Trophoblast cell (in vitro differentiated cells and primary cell): ENCODE data around the gene ANKRD12.

ENCODE experiments used
- DNase-seq, 2 donors: peaks; one replicate each; pipeline ENCODE4 v3.0.0-alpha.2; 2016
- H2AFZ ChIP-seq: 2 replicates; pipeline ENCODE4 v1.6.1; 2013; ENCODE audit warnings: low read length, moderate library complexity, mild to moderate bottlenecking; ENCODE audit not compliant: insufficient read depth, poor library complexity
- H2AK5ac ChIP-seq: 2 replicates; pipeline ENCODE4 v1.6.1; 2013; ENCODE audit warnings: mild to moderate bottlenecking, low read length
- H2BK120ac ChIP-seq: 2 replicates; pipeline ENCODE4 v1.6.1; 2013; ENCODE audit warnings: low read length, mild to moderate bottlenecking, moderate library complexity; ENCODE audit not compliant: insufficient read depth, poor library complexity
- H2BK12ac ChIP-seq: 2 replicates; pipeline ENCODE4 v1.6.1; 2013; ENCODE audit warnings: mild to moderate bottlenecking, low read length, moderate library complexity
- H2BK5ac ChIP-seq: 2 replicates; pipeline ENCODE4 v1.6.1; 2013; ENCODE audit warnings: low read length, low read depth, moderate library complexity, mild to moderate bottlenecking; ENCODE audit not compliant: poor library complexity
- H3K14ac ChIP-seq: 2 replicates; pipeline ENCODE4 v1.6.1; 2013; ENCODE audit warnings: mild to moderate bottlenecking, low read length
- H3K18ac ChIP-seq: 2 replicates; pipeline ENCODE4 v1.6.1; 2013; ENCODE audit warnings: mild to moderate bottlenecking, low read length
- H3K23ac ChIP-seq: 2 replicates; pipeline ENCODE4 v1.6.1; 2013; ENCODE audit warnings: low read length
- H3K27ac ChIP-seq: 2 replicates; pipeline ENCODE4 v1.5.1; 2013; ENCODE audit warnings: low read depth, mild to moderate bottlenecking, inconsistent platforms, low read length, moderate library complexity
- H3K27me3 ChIP-seq: 2 replicates; pipeline ENCODE4 v1.6.1; 2013; ENCODE audit warnings: inconsistent platforms, mild to moderate bottlenecking, low read length, moderate library complexity; ENCODE audit not compliant: insufficient read depth
- H3K36me3 ChIP-seq, 2 experiments: 1 replicate in 1 of 2; 2 replicates in 1 of 2; pipeline ENCODE4 v1.6.1; 2013; ENCODE audit warnings: low read length in 2 of 2, mild to moderate bottlenecking in 2 of 2, moderate library complexity in 1 of 2; ENCODE audit not compliant: insufficient read depth in 2 of 2, control insufficient read depth in 1 of 2
- H3K4ac ChIP-seq: 2 replicates; pipeline ENCODE4 v1.6.1; 2013; ENCODE audit warnings: low read depth, mild to moderate bottlenecking, low read length, moderate library complexity
- H3K4me1 ChIP-seq, 2 experiments: 1 replicate in 1 of 2; 2 replicates in 1 of 2; pipeline ENCODE4 v1.6.1; 2013; ENCODE audit warnings: low read length in 2 of 2, mild to moderate bottlenecking in 2 of 2, moderate library complexity in 1 of 2; ENCODE audit not compliant: insufficient read depth in 2 of 2, control insufficient read depth in 1 of 2
- H3K4me2 ChIP-seq: 2 replicates; pipeline ENCODE4 v1.6.1; 2013; ENCODE audit warnings: inconsistent platforms, mild to moderate bottlenecking, low read length, moderate library complexity
- H3K4me3 ChIP-seq: 2 replicates; pipeline ENCODE4 v1.5.1; 2013; ENCODE audit warnings: mild to moderate bottlenecking, low read depth, low read length, inconsistent platforms
- H3K79me1 ChIP-seq: one replicate; pipeline ENCODE4 v1.6.1; 2013; ENCODE audit warnings: low read length
- H3K79me2 ChIP-seq: 2 replicates; pipeline ENCODE4 v1.6.1; 2013; ENCODE audit warnings: low read length, mild to moderate bottlenecking; ENCODE audit not compliant: control insufficient read depth, insufficient read depth, poor library complexity
- H3K9ac ChIP-seq: 2 replicates; pipeline ENCODE4 v1.6.1; 2013; ENCODE audit warnings: mild to moderate bottlenecking, low read length
- H3K9me3 ChIP-seq: 2 replicates; pipeline ENCODE4 v1.6.1; 2013; ENCODE audit warnings: low read depth, mild to moderate bottlenecking, control low read depth, inconsistent platforms, low read length; ENCODE audit not compliant: insufficient read depth
- H4K12ac ChIP-seq: 2 replicates; pipeline ENCODE4 v1.6.1; 2013; ENCODE audit warnings: low read depth, mild to moderate bottlenecking, low read length, moderate library complexity
- H4K8ac ChIP-seq: 2 replicates; pipeline ENCODE4 v1.6.1; 2013; ENCODE audit warnings: low read depth, mild to moderate bottlenecking, low read length, moderate library complexity
- H4K91ac ChIP-seq: one replicate; pipeline ENCODE4 v1.6.1; 2013; ENCODE audit warnings: low read depth, mild to moderate bottlenecking, low read length, moderate library complexity
- WGBS: extraction: QIAGEN DNeasy Blood & Tissue Kit; methylation state at CpG from one replicate; pipeline ENCODE4 v1.1.7; 2013; ENCODE audit warnings: missing lambda C conversion rate; ENCODE audit not compliant: insufficient read length, insufficient coverage; ENCODE audit errors: extremely low coverage; 5-methylcytosine and 5-hydroxymethylcytosine counted together

ANKRD12 gene

GRCh38 chr18:9097349-9097748, 39.2 kb upstream of the ANKRD12 start:
- Histone ChIP-seq H3K14ac (no peak overlapping the region), H3K27me3 (no peaks in the 10 kb centered on the region), H4K91ac (no peak overlapping the region), H3K4me2 (no peak overlapping the region), H3K18ac (no peak overlapping the region), H2BK12ac (no peak overlapping the region), H3K4ac (no peak overlapping the region), H2BK120ac (no peak overlapping the region), H3K23ac (no peak overlapping the region), H4K8ac (no peak overlapping the region), H3K9me3 (no peaks in the 10 kb centered on the region), H3K4me1 (no peaks in the 10 kb centered on the region), H3K36me3 (no peaks in the 10 kb centered on the region), H3K9ac (no peak overlapping the region), H4K12ac (no peak overlapping the region), H3K4me3 (no peak overlapping the region), H2AK5ac (no peak overlapping the region), H3K79me1 (no peaks in the 10 kb centered on the region), H2AFZ (no peak overlapping the region), H2BK5ac (no peak overlapping the region), H3K27ac (no peak overlapping the region), H3K79me2 (peaks cover 1% of the 10 kb centered on the region)
- no peak for DNase-seq
- WGBS = no CpG with 5 or more reads among the region's 2 CpGs

- no CpG with 5 or more reads among the region's 3 CpGs for WGBS
- H3K9me3 ChIP-seq = no peaks in the 10 kb centered on the region
- H3K4me3 ChIP-seq = no peak overlapping the region
- H3K4me2 ChIP-seq = no peak overlapping the region
- no peaks in the 10 kb centered on the region for H3K36me3 ChIP-seq
- H4K8ac ChIP-seq = no peak overlapping the region
- DNase-seq = peak; percentile 75 to 91
- no peak overlapping the region for H3K18ac ChIP-seq
- no peak overlapping the region for H2BK12ac ChIP-seq
- no peak overlapping the region for H4K12ac ChIP-seq
- peaks cover 0 to 2% of the 10 kb centered on the region in 2 experiments for H3K4me1 ChIP-seq
- no peaks in the 10 kb centered on the region for H3K27me3 ChIP-seq
- H3K9ac ChIP-seq = no peak overlapping the region
- H2BK120ac ChIP-seq = no peak overlapping the region
- H3K14ac ChIP-seq = no peak overlapping the region
- H3K79me1 ChIP-seq = peaks cover 5% of the 10 kb centered on the region
- no peak overlapping the region for H3K27ac ChIP-seq
- no peak overlapping the region for H2AFZ ChIP-seq
- no peak overlapping the region for H2BK5ac ChIP-seq
- peaks cover 9% of the 10 kb centered on the region for H3K79me2 ChIP-seq
- no peak overlapping the region for H4K91ac ChIP-seq
- H2AK5ac ChIP-seq = no peak overlapping the region
- no peak overlapping the region for H3K23ac ChIP-seq
- H3K4ac ChIP-seq = no peak overlapping the region
Measured at GRCh38 chr18:9100796-9101195, 35.8 kb upstream of the ANKRD12 start.

DNA sequence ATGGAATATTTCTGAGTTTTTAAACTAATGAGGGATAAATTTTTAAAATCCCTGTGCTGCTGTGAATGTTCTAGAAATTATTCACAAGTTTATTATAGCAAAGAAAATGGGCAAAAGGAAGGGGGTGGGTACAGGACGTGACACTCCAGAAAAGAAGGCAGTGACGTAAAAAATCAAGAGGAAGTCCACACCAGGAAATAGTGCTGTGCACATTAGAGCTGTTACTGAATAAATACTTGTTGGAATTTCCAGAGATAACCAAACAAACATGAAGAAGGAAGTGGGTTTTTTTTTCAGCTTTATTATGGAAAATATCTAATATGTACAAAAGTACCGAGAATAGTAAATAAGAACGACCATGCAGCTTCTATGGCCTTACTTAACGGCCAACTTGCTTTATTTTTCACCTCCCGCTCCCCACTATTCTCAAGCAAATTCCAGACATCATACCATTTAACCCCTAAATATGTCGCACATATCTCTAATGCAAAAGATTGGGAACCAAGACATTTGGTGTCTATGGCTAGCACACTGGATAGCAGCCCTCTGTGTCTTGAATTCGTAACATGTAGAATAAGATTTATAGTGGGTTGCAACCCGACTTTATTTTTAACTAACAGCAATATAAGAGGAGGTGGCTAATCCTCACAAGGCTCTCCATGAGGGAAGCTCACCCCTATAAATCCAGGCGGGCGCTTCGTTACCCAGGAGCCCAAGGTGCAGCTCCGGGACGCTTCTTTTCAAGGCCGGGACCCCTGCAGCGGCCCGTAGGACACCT, 34.7 kb upstream of the ANKRD12 start:
- peak overlapping the region; percentile 22 for H3K27ac ChIP-seq
- H2BK5ac ChIP-seq = no peak overlapping the region
- H3K4ac ChIP-seq = no peak overlapping the region
- no CpG with 5 or more reads among the region's 17 CpGs for WGBS
- peaks cover 2% of the 10 kb centered on the region in 2 experiments for H3K4me1 ChIP-seq
- no peak overlapping the region for H3K14ac ChIP-seq
- no peak overlapping the region for H2BK120ac ChIP-seq
- no peaks in the 10 kb centered on the region for H3K9me3 ChIP-seq
- peak overlapping the region; percentile 75 for H3K4me3 ChIP-seq
- no peak overlapping the region for H3K23ac ChIP-seq
- peaks cover 9% of the 10 kb centered on the region for H3K79me2 ChIP-seq
- H2AK5ac ChIP-seq = no peak overlapping the region
- peak; percentile 69 to 87 for DNase-seq
- no peaks in the 10 kb centered on the region for H3K36me3 ChIP-seq
- H3K4me2 ChIP-seq = peak overlapping the region; percentile 90
- no peak overlapping the region for H4K91ac ChIP-seq
- peak overlapping the region; percentile 84 for H3K9ac ChIP-seq
- no peaks in the 10 kb centered on the region for H3K27me3 ChIP-seq
- H3K79me1 ChIP-seq = peaks cover 5% of the 10 kb centered on the region
- no peak overlapping the region for H3K18ac ChIP-seq
- H4K8ac ChIP-seq = peak overlapping the region; percentile 75
- H4K12ac ChIP-seq = peak overlapping the region; percentile 50
- H2BK12ac ChIP-seq = no peak overlapping the region
- peak overlapping the region; percentile 93 for H2AFZ ChIP-seq

- Histone ChIP-seq H4K91ac (peak within 1 kb of the TSS; percentile 45), H3K23ac (no peak within 1 kb of the TSS), H4K12ac (peak within 1 kb of the TSS; percentile 50), H3K9me3 (no peaks in the 10 kb centered on the region), H4K8ac (peak within 1 kb of the TSS; percentile 75), H2AK5ac (peak within 1 kb of the TSS; percentile 1), H3K9ac (peak within 1 kb of the TSS; percentile 90), H3K4me3 (peak within 1 kb of the TSS; percentile 80), H3K18ac (peak within 1 kb of the TSS; percentile 33), H3K27ac (peak within 1 kb of the TSS; percentile 85), H2BK12ac (no peak within 1 kb of the TSS), H2AFZ (peak within 1 kb of the TSS; percentile 93), H3K27me3 (no peaks in the 10 kb centered on the region), H2BK120ac (peak within 1 kb of the TSS; percentile 8), H3K4me2 (peak within 1 kb of the TSS; percentile 90), H3K79me2 (peaks cover 11% of the 10 kb centered on the region), H2BK5ac (peak within 1 kb of the TSS; percentile 86), H3K14ac (peak within 1 kb of the TSS; percentile 67), H3K79me1 (peaks cover 5% of the 10 kb centered on the region), H3K4ac (peak within 1 kb of the TSS; percentile 97), H3K4me1 (peaks cover 2% of the 10 kb centered on the region in 2 experiments), H3K36me3 (no peaks in the 10 kb centered on the region)
- WGBS = no CpG with 5 or more reads among the region's 64 CpGs
- DNase-seq = peak; percentile 93 to 98
Measured at GRCh38 chr18:9102508-9103375, 33.8 kb upstream of the ANKRD12 start, which contains the start of gene NDUFV2. Gene NDUFV2 (plus strand): TSS chr18:9102699. CDS start chr18:9102744, 45 bp downstream.
